Stomach (tissue), 9 donors: ENCODE measurements around the gene PPP2R5B. TPM values are rescaled to one million over a fixed set of nuclear protein-coding genes. Genes with fewer than 3 reads are reported as not detected.

ENCODE experiments used
- DNase-seq, 2 donors: peaks; one replicate each; pipeline versions ENCODE4 v3.0.0 to v3.0.0-alpha.2; 2013 to 2019
- H3K27ac ChIP-seq, 5 donors: fragments of 200-600 bp in 4 of 5; sonication (generic) in 4 of 5; one replicate each; pipeline ENCODE4 v1.5.1; 2013 to 2019; ENCODE audit warnings: mild to moderate bottlenecking in 1 of 5, moderate library complexity in 1 of 5
- H3K27me3 ChIP-seq, 3 donors: fragments of 200-600 bp; sonication (generic); one replicate each; pipeline ENCODE4 v1.5.1; 2017 to 2019; ENCODE audit warnings: mixed run types in 1 of 3
- H3K36me3 ChIP-seq, 4 donors: fragments of 200-600 bp; sonication (generic); 1 replicate in 3 of 4; 2 replicates in 1 of 4; pipeline ENCODE4 v1.5.1; 2016 to 2019
- H3K4me1 ChIP-seq, 4 donors: fragments of 200-600 bp; sonication (generic); one replicate each; pipeline ENCODE4 v1.5.1; 2016 to 2019
- H3K4me3 ChIP-seq, 4 donors: fragments of 200-600 bp; sonication (generic) in 3 of 4; one replicate each; pipeline ENCODE4 v1.5.1; 2016 to 2019; ENCODE audit warnings: mild to moderate bottlenecking in 1 of 4
- H3K9me3 ChIP-seq, 4 donors: fragments of 200-600 bp; sonication (generic); one replicate each; pipeline ENCODE4 v1.5.1; 2016 to 2019
- EP300 ChIP-seq: sonication (generic); formaldehyde crosslinking; IDR thresholded peaks from one replicate; pipeline ENCODE4 v1.6.1; 2017; ENCODE audit warnings: antibody characterized with exemption
- POLR2A ChIP-seq, 4 donors: fragments of 450-650 bp; IDR thresholded peaks; one replicate each; pipeline ENCODE4 v1.6.1; 2016; ENCODE audit warnings: antibody characterized with exemption in 4 of 4, control low read depth in 2 of 4, mild to moderate bottlenecking in 1 of 4, moderate library complexity in 1 of 4
- POLR2AphosphoS5 ChIP-seq, 3 donors: sonication (generic); formaldehyde crosslinking; IDR thresholded peaks; one replicate each; pipeline ENCODE4 v1.6.1; 2016; ENCODE audit warnings: antibody characterized with exemption in 3 of 3
- WGBS, 5 donors: extraction: QIAGEN DNeasy Blood & Tissue Kit in 3 of 5; methylation state at CpG; one replicate each; pipeline versions ENCODE4 v1.1.5 to v1.1.7; 2013 to 2018; 5-methylcytosine and 5-hydroxymethylcytosine counted together
- intact Hi-C: fragments of 100-400 bp; cut with DNase I; formaldehyde crosslinking; loops from one replicate; pipeline ENCODE4 v1.15.1; 2023; ENCODE audit warnings: low total_unique reads
- polyA plus RNA-seq, 3 donors: library from polyadenylated mRNA; stranded (reverse); fragments of 200-250 nt; gene quantifications; one replicate each; pipeline ENCODE4 v1.2.3, GENCODE V29; 2013
- total RNA-seq, 5 donors: library from RNA; depleted of rRNA; stranded (reverse); fragments of >200 nt; gene quantifications; one replicate each; pipeline versions ENCODE4 v1.1.0 to v1.2.3, GENCODE V29; 2014 to 2016
- TF ChIP-seq, protein P1 (sequence below), 7 experiments: fragments of 450-650 bp in 4 of 7; fragments of 200-600 bp in 3 of 7; sonication (generic) in 3 of 7; IDR thresholded peaks; one replicate each; pipeline ENCODE4 v1.5.1; 2016 to 2019; ENCODE audit warnings: antibody characterized with exemption in 7 of 7, control low read depth in 2 of 7, mild to moderate bottlenecking in 1 of 7
- donor health status: healthy with polysubstance abuse.
- donor health status: Bipolar disorder and iron deficiency.
- donor health status: healthy.

PPP2R5B gene
- total and polyA plus RNA-seq, 8 donors: 6.6 to 75.6 (median 13.2) TPM

DNA sequence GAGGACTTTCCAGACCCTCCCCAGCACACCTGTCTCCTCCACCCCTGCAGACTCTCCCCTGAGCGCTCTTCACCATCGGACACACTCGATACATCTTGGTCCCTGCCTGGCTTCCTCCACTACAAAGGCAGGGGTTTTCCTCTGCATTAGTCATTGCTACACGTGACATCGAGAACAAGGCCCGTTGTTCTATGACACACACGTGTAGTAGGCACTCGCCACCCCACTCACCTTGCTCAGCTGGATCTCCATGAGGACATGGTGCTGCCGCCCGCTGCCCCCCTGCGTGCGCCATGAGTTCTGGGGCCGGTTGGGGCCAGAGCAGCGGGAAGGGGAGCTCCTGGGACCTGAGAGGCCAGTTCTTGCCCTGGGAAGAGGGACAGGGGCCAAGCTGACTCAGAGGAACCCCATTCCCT lies 24.2 kb upstream of the PPP2R5B start:
- Histone ChIP-seq H3K4me3 (no peak overlapping the region), H3K27me3 (no peaks in the 10 kb centered on the region), H3K27ac (no peak overlapping the region), H3K9me3 (no peaks in the 10 kb centered on the region), H3K4me1 (no peaks in the 10 kb centered on the region), H3K36me3 (peaks cover 69 to 100% (median 100%) of the 10 kb centered on the region in 4 donors)
- DNase-seq: no peak
- WGBS, 5 donors: 76 to 83% (median 82%) methylated on average over 12 to 14 of the region's 14 CpGs
- TF ChIP-seq POLR2AphosphoS5 (IDR thresholded peaks at IDR 0.05) (no peak), POLR2A (IDR thresholded peaks at IDR 0.05) (no peak), EP300 (no peak)
- TF ChIP-seq, protein P1, sequence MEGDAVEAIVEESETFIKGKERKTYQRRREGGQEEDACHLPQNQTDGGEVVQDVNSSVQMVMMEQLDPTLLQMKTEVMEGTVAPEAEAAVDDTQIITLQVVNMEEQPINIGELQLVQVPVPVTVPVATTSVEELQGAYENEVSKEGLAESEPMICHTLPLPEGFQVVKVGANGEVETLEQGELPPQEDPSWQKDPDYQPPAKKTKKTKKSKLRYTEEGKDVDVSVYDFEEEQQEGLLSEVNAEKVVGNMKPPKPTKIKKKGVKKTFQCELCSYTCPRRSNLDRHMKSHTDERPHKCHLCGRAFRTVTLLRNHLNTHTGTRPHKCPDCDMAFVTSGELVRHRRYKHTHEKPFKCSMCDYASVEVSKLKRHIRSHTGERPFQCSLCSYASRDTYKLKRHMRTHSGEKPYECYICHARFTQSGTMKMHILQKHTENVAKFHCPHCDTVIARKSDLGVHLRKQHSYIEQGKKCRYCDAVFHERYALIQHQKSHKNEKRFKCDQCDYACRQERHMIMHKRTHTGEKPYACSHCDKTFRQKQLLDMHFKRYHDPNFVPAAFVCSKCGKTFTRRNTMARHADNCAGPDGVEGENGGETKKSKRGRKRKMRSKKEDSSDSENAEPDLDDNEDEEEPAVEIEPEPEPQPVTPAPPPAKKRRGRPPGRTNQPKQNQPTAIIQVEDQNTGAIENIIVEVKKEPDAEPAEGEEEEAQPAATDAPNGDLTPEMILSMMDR (IDR thresholded peaks at IDR 0.05): no peak
- intact Hi-C loops: no loop called here

DNA sequence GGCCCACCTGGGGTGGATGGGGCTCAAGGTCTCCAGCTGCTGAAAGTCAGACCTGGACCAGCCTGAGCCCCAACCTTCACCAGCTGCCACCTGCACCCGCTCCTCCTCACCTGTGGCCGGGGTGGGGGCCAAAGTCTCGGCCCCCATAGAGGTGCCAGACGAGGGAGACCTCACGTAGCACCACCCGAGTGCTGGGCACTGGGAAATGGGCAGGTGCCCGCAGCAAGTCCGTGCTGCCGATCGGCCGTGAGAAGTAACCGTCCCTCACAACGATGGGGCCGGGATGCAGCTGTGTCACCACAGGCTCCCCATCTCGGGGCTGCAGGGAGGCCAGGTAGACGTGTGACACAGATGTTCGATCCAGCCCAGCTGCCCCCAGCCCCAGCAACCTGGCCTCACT lies 23.7 kb upstream of the PPP2R5B start:
- H3K27ac ChIP-seq: no peak overlapping the region
- H3K36me3 ChIP-seq: peaks cover 74 to 100% (median 100%) of the 10 kb centered on the region in 4 donors
- no peak for DNase-seq
- intact Hi-C loops: no loop called here
- no peaks in the 10 kb centered on the region for H3K4me1 ChIP-seq
- no peak overlapping the region for H3K4me3 ChIP-seq
- H3K27me3 ChIP-seq: no peaks in the 10 kb centered on the region
- H3K9me3 ChIP-seq: no peaks in the 10 kb centered on the region
- WGBS, 5 donors: 92 to 95% (median 95%) methylated on average over 16 to 17 of the region's 17 CpGs
- TF ChIP-seq, protein P1 (IDR thresholded peaks at IDR 0.05): no peak
- TF ChIP-seq EP300 (no peak), POLR2A (IDR thresholded peaks at IDR 0.05) (no peak), POLR2AphosphoS5 (IDR thresholded peaks at IDR 0.05) (no peak)

DNA sequence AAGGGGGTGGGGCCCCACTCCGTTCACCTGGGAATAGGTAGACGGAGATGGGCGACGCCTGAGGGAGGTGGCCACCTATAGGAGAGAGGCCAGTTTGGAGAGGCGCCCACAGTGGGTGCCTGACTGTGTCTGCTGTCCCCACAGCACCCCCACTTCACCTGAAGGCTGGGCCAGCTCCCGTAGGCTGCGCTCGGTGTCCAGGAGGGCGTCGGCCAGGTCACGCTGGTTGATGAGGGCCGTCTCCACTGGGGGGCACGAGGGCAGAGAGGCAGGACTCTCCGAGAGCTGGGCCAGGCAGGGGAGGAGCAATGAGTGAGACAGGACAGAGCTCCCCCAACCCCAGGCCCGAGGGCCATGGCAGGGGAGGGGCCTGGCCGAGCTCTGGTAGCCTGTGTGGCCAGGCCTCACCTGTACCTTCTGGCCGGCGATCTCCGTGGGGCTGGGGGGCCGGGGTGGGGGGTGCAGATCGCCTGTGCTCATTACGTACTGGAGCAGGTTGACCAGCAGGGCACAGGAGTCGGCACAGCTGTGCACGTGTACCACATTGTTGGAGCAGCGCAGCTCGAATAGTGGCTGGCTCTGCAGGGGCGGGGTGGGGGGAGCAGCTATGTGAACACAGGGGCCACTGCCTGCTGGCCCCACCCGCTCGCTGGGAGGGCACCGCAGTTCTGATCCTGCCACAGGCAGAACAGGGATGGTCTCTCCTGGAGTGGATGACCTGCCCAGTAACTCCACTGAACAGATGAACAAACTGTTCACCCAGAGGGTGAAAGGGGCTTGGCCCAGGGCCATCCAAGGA lies 22.2 kb upstream of the PPP2R5B start:
- 86 to 89% (median 88%) methylated on average over 10 to 30 of the region's 30 CpGs for WGBS, 5 donors
- intact Hi-C loops: no loop called here
- TF ChIP-seq, protein P1 (IDR thresholded peaks at IDR 0.05): no peak
- TF ChIP-seq EP300 (no peak), POLR2A (IDR thresholded peaks at IDR 0.05) (no peak), POLR2AphosphoS5 (IDR thresholded peaks at IDR 0.05) (no peak)

DNA sequence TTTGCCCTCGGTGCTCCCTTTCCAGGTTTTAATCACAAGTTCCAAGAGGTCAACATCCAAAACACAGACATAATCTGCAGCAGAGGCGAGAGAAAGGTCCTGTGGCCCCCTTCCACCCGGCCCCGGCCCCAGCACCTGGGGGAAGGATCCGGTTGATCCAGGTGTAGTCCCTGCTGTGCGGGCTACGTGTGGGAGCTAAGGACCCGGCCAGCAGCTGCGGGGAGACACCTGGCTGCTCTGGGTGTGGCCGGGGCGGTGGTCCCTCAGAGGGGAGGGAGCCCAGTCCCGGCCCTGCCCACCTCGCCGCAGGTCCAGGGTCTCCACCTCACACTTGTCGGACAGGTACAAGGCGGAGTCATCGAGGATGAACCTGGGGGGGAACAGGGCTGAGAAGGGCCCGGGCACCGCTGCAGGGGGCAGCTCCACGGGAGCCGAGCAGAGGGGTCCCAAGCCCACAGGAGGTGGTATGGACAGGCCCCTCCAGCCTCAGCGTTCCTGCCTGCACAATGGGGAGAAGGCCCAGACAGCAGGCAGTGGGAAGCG lies 21.1 kb upstream of the PPP2R5B start:
- no peak for DNase-seq
- intact Hi-C loops: no loop called here
- no peak for TF ChIP-seq POLR2A (IDR thresholded peaks at IDR 0.05)
- TF ChIP-seq, protein P1 (IDR thresholded peaks at IDR 0.05): no peak
- TF ChIP-seq EP300: no peak
- TF ChIP-seq POLR2AphosphoS5 (IDR thresholded peaks at IDR 0.05): no peak

More for the DNA sequence above, 22.2 kb upstream of the PPP2R5B start:
- no peaks in the 10 kb centered on the region for H3K9me3 ChIP-seq
- no peaks in the 10 kb centered on the region for H3K27me3 ChIP-seq
- no peaks in the 10 kb centered on the region for H3K4me1 ChIP-seq
- no peak for DNase-seq
- no peak overlapping the region for H3K4me3 ChIP-seq
- H3K36me3 ChIP-seq: peaks cover 87 to 100% (median 100%) of the 10 kb centered on the region in 4 donors
- H3K27ac ChIP-seq: no peak overlapping the region

More for the DNA sequence above, 21.1 kb upstream of the PPP2R5B start:
- no peaks in the 10 kb centered on the region for H3K27me3 ChIP-seq
- H3K4me3 ChIP-seq: no peak overlapping the region
- peaks cover 83 to 100% (median 100%) of the 10 kb centered on the region in 4 donors for H3K36me3 ChIP-seq
- WGBS, 5 donors: 88 to 94% (median 92%) methylated on average over 15 to 23 of the region's 23 CpGs
- no peaks in the 10 kb centered on the region for H3K9me3 ChIP-seq
- H3K27ac ChIP-seq: no peak overlapping the region
- H3K4me1 ChIP-seq: no peaks in the 10 kb centered on the region
